Fibroblast of skin of left biceps (primary cell): Measurements from ENCODE around the gene FGL2.
"Not testable (repeated sequence)": the region's sequence is repeated elsewhere in the genome, so short reads cannot be mapped to it uniquely, and the experiment has no call there.

Experiments used
- DNase-seq, 2 experiments: peaks; one replicate each; pipeline ENCODE4 v3.0.0-alpha.2; 2013; ENCODE audit warnings: low read depth in 2 of 2

FGL2 gene, protein sequence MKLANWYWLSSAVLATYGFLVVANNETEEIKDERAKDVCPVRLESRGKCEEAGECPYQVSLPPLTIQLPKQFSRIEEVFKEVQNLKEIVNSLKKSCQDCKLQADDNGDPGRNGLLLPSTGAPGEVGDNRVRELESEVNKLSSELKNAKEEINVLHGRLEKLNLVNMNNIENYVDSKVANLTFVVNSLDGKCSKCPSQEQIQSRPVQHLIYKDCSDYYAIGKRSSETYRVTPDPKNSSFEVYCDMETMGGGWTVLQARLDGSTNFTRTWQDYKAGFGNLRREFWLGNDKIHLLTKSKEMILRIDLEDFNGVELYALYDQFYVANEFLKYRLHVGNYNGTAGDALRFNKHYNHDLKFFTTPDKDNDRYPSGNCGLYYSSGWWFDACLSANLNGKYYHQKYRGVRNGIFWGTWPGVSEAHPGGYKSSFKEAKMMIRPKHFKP

DNA sequence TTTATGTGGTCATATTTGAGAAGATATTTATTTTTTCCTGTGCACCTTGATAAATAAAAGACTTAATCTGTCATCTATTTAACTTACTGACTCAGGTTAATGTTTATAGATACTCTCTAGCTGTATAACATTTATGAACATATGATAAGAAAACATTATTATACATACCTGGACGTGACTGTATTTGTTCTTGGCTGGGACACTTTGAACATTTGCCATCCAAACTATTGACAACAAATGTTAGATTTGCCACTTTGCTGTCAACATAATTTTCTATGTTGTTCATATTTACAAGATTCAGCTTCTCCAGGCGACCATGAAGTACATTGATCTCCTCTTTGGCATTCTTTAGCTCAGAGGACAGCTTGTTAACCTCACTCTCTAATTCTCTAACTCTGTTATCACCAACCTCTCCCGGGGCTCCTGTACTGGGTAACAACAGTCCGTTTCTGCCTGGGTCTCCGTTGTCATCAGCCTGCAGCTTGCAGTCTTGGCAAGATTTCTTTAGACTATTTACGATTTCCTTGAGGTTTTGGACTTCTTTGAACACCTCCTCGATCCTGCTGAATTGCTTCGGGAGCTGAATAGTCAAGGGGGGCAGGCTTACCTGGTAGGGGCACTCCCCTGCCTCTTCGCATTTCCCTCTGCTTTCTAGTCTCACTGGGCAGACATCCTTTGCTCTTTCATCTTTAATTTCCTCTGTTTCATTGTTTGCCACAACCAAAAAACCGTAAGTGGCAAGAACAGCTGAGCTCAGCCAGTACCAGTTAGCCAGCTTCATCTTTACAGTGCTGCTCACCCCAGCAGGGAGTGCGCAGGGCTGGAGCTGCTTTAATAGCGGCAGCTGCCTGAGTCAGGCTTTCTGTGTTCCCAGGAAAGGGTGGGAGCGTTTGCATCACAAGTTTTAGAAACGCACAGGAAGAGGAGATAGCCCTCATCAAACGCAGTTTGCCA, at the start of gene FGL2:
Gene FGL2 (minus strand): TSS at position 807 of the 954 bp plus-strand sequence. CDS start 26 bp downstream, at position 781.
- DNase-seq = peak in 1 of 2 experiments; percentile 3

DNA sequence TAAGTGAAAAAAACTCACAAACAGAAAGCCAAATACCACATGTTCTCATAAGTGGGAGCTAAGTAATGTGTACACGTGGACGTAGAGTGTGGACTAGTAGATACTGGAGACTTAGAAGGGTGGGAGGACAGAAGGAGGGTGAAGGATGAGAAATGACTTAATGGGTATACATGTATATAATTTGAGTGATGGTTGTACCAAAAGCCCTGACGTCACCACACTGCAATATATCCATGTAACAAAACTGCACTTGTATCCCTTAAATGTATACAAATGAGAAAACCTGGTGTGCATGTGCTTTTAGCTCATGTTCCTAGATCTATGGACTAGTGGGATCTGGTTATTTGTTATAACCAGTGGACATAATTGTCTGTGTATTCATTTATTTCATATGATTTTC, 48.5 kb upstream of the FGL2 start:
- no peak for DNase-seq

DNA sequence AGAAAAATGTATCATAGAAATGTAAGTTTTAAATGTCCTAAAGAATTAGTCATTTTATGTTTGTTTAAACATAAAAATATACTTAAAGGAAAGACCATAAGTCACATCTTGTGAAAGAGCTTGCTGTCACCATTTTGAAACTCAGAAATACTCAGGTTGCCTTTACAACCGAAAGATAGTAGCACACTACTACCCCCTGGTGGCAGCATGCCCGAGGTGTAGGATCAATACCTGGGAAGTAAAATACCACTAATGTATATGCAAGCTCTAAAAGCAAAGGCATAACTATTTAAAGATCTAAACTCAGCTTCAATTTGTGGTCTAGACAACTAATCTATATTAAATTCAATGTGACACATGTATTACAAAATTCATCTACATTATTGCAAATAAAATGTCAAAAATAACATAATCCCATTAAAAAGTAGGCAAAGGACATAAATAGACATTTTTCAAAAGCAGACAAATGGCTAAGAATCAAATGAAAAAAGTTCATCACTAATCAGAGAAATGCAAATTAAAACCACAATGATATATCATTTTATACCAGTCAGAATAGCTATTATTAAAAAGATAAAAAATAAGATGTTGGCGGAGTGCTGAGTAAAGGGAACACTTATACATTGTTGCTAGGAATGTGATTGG, 47.7 kb upstream of the FGL2 start:
- DNase-seq = peak in 1 of 2 experiments; percentile 26

DNA sequence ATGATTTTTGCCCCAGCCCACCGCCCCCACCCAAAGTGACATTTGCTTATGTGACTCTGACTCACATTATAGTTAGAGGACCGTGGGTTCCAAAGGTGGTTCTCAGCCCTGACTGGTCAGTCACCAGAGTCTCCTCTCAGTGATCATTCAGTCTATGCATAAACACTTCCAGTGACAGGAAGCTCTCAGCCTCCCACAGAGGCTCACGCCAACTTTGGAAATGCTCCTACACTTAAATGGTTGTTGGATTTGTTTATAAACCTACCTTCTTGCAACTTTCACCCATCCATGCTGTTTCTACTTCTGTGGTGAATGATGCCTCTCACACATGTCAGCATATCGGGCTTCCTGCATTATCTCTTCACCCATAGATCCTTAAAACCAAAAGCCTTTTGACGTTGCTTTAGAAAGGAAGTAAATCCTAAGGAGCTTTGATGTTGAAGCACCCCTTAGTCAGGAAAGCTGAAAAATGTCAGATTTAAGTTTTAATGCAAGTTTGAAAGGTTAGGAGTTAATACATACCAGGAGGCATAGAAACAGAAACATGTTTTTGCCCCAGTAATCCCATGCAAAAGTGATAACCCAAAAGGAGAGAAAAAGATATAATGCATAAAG, 46.5 kb upstream of the FGL2 start:
- no peak for DNase-seq

GRCh38 chr7:77245015-77245755, 45.6 kb upstream of the FGL2 start:
- DNase-seq = no peak

- no peak for DNase-seq
These were observed 44.8 kb upstream of the FGL2 start for GRCh38 chr7:77244222-77244934.

DNA sequence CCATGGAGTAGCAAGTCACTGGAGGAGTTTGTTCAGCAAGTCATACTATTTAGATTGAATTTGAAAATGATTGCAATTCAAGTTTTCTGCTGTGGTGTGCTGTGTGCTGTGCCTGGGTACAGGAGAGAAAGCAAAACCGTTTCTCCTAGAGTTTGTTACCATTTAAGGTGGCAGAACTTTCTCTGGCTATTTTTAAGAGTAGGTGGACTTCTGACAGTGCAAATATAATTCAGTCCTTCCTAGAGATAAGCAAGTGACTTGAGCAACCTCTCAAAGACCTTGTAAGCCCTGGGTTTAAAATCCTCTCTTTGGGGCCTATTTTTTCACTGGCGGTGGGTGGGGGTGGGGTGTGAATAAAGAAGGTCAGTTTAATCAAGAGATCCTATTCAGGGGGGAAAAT, 42.9 kb upstream of the FGL2 start:
- DNase-seq = no peak

DNA sequence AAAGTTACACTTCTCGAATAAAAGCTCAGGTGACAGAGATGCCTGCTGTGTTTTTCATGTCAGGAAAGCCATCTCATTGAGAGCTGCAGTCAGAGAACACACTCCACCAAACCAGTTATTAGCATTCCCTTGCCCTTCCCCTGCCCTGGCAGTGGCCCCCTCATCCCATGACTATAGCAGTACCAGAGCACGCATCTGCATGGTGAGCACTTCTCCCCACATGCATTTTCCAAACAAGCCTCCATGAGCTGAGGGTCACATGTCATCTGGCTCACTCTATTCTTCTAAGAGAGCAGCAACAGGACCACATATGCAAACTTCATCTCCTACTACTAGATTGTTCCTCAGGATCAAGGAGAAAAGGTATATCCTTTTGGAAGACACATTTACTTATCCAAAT, 42.4 kb upstream of the FGL2 start:
- DNase-seq = no peak

DNA sequence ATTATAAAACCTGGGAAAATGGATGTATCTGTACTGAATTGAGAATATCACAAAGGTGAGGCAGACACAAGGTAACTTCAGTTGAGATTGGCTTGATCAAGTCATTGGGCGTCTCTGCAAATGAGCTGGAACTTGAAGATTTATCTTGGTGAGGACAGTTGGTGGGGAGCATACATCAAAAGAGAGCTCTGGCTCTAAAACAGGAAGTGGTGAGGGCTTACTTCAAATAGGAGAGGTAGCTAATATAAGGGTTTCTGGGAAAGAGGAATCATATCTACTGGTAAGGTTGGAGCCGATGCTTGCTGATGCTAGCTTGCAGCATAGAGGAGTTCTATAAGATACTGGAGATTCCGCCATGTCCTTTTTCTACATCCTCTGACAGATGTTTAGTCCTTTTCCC, 39.9 kb upstream of the FGL2 start:
- no peak for DNase-seq

DNA sequence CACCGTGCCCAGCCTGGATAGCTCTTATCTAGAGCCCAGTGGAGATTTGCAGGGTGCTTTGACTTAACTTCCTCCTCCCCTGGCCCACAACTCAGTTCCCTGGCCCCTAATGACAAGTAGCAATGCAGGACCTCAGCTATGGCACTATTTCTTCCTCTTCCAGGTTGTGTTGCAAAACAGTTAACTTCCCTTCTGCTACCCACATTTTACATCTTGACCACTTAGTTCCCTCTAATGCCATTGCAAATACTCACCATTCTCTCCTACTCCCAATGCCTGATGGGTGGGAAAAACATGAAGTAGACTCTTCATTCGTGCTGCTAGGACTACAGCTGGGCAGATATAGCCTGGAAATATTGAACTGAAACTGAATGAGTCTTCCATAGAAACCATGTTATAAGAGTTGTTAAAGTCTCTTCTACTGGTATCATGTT, 39.1 kb upstream of the FGL2 start:
- no peak for DNase-seq

DNA sequence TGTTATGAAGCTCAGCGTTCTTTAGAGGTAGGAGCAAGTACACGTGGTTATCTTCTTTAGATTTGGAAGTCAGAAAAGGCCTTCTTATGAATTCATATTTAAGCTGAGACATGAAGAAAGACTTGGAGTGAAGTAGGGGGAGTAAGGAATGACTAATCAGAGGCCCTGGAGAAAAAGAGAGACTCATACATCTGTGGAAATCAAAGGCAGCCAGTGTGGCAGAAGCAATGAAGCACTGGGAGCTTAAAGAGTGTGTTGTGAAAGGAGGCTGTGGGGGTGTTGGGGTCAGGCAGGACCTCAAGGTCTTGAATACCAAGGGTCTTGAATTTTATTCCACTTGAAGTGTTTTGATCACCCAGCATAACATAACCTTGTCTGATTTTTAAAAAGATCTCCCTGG, 35.7 kb upstream of the FGL2 start:
- DNase-seq = no peak

GRCh38 chr7:77232467-77232866, 32.8 kb upstream of the FGL2 start:
- DNase-seq = no peak

GRCh38 chr7:77228795-77229194, 29.2 kb upstream of the FGL2 start:
- DNase-seq = not testable (repeated sequence)

- DNase-seq = peak; percentile 4 to 5
These were observed 26.8 kb upstream of the FGL2 start for GRCh38 chr7:77226357-77226839.

DNA sequence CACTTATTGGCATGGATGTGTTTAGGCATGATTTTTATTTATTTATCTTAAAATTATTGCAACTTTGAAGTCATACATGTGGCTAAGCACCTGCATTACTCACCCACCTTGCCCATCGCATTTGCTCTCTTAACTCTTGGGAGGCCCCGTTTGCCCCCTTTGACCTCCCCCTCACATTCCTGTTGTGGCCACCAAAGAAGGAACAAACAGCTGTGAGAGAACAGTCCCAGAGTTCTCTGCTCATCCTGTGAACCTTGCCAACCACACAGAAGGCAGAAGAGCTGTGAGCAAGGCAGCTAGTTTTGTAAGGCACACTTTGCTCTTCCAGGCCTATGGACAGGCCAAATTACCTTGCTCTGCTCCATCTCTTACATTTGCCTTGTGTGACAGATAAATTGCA, 23.6 kb upstream of the FGL2 start:
- no peak for DNase-seq

GRCh38 chr7:77222819-77223218, 23.2 kb upstream of the FGL2 start:
- DNase-seq = no peak

GRCh38 chr7:77222065-77222464, 22.4 kb upstream of the FGL2 start:
- DNase-seq = no peak

DNA sequence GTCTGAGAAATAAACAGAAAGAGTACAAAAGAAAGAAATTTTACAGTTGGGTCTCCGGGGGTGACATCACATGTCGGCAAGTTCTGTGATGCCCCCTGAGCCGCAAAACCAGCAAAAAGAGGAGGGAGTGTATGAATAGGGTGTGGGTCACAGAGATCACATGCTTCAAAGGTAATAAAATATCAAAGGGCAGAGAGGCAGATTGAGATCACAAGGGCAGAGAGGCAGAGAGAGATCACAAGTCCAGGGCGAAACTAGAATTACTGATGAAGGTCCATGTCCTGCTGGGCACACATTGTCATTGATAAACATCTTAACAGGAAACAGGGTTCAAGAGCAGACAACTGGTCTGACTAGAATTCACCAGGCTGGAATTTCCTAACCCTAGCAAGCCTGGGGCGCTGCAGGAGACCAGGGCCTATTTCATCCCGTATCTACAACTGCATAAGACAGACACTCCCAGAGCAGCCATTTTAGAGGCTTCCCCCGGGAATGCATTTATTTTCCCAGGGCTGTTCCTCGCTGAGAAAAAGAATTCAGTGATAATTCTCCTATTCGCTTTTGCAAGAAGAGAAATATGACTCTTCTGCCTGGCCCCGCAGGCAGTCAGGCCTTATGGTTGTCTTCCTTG, 20.2 kb upstream of the FGL2 start:
- DNase-seq = not testable (repeated sequence)

DNA sequence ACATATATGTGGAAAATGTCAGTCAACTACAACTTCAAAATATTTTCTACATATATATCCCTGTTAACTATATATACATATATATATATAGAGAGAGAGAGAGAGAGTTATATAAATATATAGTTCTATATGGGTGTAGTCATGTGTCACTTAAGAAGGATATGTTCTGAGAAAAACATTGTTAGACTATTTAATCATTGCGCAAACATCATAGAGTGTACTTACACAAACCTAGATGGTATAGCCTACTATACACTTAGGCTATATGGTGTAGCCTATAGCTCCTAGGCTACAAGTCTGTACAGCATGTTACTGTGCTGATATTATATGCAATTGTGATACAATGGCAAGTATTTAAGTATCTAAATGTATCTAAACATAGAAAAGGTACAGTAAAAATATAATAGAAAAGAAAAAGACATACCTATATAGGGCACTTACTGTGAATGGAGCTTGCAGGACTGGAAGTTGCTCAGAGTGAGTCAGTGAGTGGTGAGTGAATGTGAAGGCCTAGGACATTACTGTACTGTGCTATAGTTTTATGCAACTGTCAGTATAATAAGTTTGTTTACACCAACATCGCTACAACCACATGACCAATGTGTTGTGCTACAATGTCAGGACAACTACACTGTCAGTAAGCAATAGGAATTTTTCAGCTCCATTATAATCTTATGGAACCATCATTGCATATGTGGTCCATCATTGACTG, 18.0 kb upstream of the FGL2 start:
- no peak for DNase-seq
